ENCODE measurements around the gene CUBN.
A peak's percentile ranks its signal among the peaks of the same experiment; 100 is the strongest.

Gene CUBN

GRCh38 chr10:16944986-16945385, 184.6 kb downstream of the CUBN start:
- H3K27ac ChIP-seq: peak overlapping the region in 13 of 21 experiments; percentile 15 to 75 (median 52)
- H3K4me3 ChIP-seq: no peak overlapping the region

- Histone ChIP-seq H3K27ac (peak overlapping the region in 14 of 21 experiments; percentile 16 to 75 (median 52)), H3K4me3 (no peak overlapping the region)
Measured at GRCh38 chr10:16944402-16944801, 185.2 kb downstream of the CUBN start.

- Histone ChIP-seq H3K4me3 (no peak overlapping the region), H3K27ac (peak overlapping the region in 14 of 21 experiments; percentile 28 to 73 (median 52))
Measured at GRCh38 chr10:16943295-16944285, 186.0 kb downstream of the CUBN start.

GRCh38 chr10:16942381-16943078, 187.1 kb downstream of the CUBN start:
- no peak overlapping the region for H3K4me3 ChIP-seq
- peak overlapping the region in 13 of 21 experiments; percentile 34 to 73 (median 52) for H3K27ac ChIP-seq

- H3K4me3 ChIP-seq: no peak overlapping the region
- H3K27ac ChIP-seq: no peak overlapping the region
Measured at GRCh38 chr10:16941870-16942269, 187.7 kb downstream of the CUBN start.

DNA sequence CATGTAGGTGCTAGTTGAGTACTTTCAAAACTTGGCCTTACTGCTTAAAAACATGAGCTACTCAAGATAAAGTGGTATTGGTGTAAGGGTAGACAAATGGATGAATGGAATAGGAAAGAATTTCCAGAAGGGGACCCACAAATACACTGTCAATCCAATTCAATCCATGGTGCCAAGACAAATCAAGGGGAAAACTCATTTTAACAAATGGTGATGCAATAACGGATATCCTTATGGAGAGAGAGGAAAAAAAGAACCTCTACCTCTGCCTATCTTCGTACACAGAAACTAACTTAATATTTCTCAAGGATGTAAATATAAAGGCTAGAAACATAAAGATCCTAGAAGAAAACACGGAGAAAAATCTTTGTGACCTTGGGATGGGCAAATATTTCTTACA, 188.5 kb downstream of the CUBN start:
- no peak overlapping the region for H3K4me3 ChIP-seq
- H3K27ac ChIP-seq: no peak overlapping the region

DNA sequence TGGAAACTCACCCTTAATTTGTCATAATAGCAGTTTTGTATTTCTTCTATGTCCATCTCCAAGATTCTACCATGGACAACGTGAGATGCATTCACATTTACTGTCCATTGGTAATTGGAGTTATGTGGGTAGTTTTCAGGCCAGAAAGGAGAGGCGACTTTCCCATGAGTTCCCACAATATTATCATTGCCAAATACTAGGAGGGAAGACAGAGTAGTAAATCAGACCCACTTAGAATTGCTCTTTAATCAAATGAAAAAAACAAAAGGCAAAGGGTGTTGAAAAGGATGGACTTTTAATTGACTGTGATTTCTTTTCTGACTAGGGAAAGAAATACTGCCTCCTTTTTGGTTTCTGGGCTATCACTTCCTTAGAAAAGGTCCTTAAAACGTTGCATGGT, 190.7 kb downstream of the CUBN start:
- H3K27ac ChIP-seq: no peak overlapping the region
- no peak overlapping the region for H3K4me3 ChIP-seq

DNA sequence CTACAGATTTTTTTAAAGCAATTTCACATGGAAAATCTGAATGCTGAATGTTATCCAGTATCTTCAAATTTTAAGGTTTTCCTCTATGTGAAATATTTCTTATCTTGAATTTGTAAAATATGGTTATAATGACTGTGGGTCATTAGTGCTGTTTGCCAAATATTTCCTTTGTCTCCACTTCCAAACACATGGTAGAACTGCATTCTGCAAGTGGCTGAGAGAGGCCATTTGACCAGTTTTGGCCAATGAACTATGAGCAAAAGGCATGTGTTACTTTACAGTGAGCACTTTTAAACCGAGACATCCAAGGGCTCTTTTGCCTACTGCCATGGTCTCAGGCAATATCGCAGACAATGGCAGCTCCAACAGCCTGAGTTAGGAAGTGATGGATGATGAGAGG, 195.2 kb downstream of the CUBN start:
- Histone ChIP-seq H3K27ac (no peak overlapping the region), H3K4me3 (no peak overlapping the region)

DNA sequence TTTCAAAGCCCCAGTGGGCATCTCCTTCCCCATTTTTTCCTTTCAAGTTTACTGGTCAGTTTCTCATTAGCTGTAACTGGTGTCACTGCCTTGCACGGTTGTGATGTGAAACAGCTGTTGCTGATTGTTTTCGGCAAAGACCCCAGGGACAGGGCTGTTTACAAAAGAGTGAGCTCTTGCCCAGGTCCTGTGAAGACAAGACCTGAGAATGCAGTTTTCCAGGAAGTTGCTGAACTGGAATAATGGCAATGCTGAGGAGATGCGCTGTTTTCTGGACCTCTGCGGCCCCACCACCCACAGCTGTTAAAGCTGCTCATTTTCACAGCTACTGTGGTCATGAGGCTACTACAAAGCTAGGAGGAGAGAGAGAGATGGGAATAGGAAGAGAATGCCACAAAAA, 195.8 kb downstream of the CUBN start:
- Histone ChIP-seq H3K27ac (peak overlapping the region in 1 of 21 experiments; percentile 12), H3K4me3 (no peak overlapping the region)

- no peak overlapping the region for H3K4me3 ChIP-seq
- H3K27ac ChIP-seq: no peak overlapping the region
Measured at GRCh38 chr10:16931930-16932329, 197.7 kb downstream of the CUBN start.

- no peak overlapping the region for H3K4me3 ChIP-seq
- H3K27ac ChIP-seq: no peak overlapping the region
Measured at GRCh38 chr10:16930540-16930939, 199.1 kb downstream of the CUBN start.

DNA sequence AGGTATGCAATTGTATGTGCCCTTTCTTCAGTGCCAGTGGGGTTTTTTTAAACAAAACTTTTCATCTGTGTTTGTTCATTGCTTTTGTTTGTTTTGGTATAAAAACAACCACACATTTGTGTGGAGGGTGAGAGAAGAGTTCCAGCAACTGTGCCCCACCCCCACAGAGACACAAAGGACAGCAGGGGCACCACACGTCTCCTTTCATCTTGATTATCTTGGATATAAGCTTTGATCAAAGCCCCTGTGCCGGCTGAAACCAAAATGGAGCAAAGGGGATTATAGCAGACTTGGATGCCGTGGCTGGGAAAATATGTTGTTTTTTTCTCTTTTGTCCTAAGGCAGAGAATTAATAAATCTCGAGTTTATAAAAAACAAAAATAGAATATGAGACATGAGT, 200.5 kb downstream of the CUBN start:
- H3K27ac ChIP-seq: no peak overlapping the region
- H3K4me3 ChIP-seq: no peak overlapping the region

GRCh38 chr10:16927546-16927945, 202.1 kb downstream of the CUBN start:
- Histone ChIP-seq H3K4me3 (no peak overlapping the region), H3K27ac (no peak overlapping the region)

DNA sequence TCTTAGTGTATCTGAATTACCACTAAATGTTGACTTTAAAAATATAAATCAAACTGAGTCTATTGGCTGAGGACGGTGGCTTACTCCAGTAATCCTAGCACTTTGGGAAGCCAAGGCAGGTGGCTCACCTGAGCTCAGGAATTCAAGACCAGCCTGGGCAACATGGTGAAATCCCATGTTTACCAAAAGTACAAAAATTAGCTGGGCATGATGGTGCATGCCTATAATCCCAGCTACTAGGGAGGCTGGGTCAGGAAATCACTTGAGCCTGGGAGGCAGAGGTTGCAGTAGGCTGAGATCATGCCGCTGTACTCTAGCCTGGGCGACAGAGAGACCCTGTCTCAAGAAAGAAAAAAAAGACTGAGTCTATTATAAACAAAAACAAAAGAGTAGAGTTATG, 205.9 kb downstream of the CUBN start:
- Histone ChIP-seq H3K4me3 (no peak overlapping the region), H3K27ac (no peak overlapping the region)

GRCh38 chr10:16923309-16923708, 206.3 kb downstream of the CUBN start:
- H3K27ac ChIP-seq: no peak overlapping the region

DNA sequence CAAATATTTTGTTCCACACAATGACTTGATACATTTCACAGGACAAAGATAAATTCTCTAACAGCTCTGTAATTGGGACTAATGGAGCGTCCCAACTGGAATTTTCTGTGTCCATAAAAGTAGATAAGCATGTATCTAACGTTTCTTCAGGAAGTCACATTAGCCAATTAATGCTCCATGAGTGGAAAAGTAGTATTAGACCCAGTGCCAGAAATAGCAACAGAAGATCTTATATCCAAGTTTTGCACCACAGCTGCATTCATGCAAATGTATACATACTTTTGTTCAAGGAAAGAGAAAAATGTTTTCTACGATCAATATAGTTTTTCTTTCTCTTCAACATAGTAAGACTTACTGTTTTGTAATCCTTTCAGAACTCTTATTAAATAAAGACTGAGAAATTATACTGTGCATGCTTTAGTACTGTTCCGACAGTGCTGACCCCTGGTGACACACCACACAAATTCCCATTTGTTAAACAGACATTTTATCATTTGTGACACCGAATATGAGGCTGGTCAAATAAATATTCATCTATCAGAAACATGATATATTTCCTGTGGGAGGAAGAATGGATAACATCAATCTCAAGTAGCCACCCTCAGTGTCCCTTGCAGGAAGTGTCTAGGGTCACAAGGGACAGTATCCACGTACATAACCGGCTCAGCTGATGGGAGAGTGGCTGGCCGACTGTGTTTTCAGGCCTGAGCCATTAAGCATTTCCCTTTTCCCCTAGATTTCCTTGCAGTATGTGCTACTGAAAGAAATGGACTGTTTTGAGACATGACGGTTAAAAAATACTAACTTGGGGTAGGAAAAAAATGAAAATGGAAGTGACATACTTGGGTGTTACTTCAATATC, 210.3 kb downstream of the CUBN start:
- Histone ChIP-seq H3K4me3 (no peak overlapping the region), H3K27ac (no peak overlapping the region)

More at GRCh38 chr10:16923309-16923708, 206.3 kb downstream of the CUBN start:
- H3K4me3 ChIP-seq: no peak overlapping the region

DNA sequence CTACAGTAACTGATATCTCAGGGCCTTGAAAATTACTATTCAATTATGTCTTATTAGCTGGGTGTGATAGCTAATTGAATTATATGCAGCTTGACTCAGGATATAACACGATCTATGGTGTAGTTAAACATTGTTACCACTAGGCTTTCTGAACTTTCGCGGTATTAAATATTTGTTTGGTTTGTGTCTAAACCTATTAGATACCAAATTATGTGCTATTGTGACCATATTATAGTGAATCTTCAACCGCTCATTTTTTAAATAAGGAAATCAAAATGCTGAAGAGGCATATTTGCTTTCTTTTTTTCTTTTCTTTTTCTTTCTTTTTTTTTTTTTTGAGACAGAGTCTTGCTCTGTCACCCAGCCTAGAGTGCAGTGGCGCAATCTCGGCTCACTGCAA, 213.1 kb downstream of the CUBN start:
- H3K4me3 ChIP-seq: no peak overlapping the region
- H3K27ac ChIP-seq: no peak overlapping the region

DNA sequence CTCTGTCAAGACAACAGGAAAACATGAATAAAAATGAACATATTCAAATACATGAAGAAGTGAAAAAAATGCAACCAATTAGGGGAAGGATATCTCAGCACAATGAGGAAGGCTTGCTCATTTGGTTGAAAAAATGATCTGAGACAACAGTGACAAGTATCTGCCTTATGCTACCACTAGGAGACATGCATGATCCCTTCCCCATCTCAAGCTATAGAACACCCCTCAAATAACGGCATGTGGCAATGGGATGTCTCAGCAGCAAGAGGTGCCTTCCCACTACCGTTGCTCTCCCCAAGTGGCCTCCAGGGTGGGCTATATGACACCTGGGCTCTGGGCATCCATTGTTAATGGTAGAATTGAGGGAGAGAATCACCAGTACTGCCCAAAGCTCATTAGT, 214.3 kb downstream of the CUBN start:
- no peak overlapping the region for H3K27ac ChIP-seq
- no peak overlapping the region for H3K4me3 ChIP-seq

DNA sequence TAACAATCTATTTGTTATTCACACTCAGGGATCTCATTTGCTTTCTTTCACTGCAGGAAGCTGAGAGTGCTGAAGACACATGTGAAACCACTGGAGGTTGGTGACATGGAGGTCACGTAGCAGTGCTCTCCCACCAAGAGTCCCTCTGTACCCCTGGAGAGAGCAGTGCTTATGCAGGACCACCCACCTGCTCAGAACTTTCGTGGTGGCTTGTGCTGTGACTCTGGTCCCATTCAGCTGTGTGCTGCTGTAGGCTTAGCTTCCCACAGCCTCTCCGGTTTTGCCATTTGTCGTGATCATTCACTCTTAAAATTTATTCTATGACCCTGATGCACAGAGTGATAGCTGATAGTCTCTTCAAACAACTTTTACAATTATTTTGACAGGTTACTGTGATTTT, 216.3 kb downstream of the CUBN start:
- H3K4me3 ChIP-seq: no peak overlapping the region

DNA sequence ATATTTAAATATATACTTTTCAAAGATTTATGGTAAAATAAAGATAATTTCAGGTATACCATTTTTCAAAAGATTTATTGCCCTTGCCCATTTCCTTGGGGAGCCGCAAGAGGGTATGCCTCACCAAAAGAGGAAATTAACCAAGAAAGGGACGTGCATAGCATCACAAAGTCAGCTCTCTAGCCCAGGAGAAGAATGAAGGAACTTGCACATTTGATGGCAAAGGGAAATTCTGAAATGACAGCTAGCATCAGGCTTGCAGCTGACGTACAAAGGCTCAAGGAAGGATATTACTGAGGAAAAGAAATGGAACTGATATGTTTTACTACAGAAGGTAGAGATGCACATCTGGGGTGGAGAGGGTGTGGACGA, 218.8 kb downstream of the CUBN start:
- H3K27ac ChIP-seq: peak overlapping the region in 1 of 21 experiments; percentile 19
- H3K4me3 ChIP-seq: no peak overlapping the region

More for the DNA sequence above, 216.3 kb downstream of the CUBN start:
- H3K27ac ChIP-seq: no peak overlapping the region
